GM18526 (cell line): ENCODE measurements around the gene CMIP.

ENCODE experiments used
- POLR2A ChIP-seq: IDR thresholded peaks from 3 replicates; pipeline ENCODE4 v1.6.1; 2011; ENCODE audit not compliant: insufficient read length; ENCODE audit errors: extremely low read depth

The CMIP gene

DNA sequence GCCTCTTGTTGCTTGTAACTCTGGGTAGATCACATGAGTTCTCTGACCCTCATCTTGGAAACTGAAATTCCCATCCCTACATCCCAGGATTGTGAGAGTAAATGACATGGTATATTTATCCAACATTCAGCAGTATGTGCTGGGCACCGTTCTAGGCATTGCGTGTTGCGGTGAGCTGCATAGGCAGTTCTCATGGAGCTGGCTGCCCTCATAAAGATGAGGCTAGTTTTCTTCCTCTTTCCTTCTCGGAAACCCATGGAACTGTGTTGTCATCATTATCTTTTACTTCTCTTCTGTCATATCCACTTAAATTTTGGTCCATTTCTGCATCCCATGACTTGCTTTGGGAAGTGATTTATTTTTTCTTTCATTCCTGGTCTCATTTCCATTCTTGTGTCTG is 17.2 kb downstream of the CMIP start:
- TF ChIP-seq POLR2A: no peak

DNA sequence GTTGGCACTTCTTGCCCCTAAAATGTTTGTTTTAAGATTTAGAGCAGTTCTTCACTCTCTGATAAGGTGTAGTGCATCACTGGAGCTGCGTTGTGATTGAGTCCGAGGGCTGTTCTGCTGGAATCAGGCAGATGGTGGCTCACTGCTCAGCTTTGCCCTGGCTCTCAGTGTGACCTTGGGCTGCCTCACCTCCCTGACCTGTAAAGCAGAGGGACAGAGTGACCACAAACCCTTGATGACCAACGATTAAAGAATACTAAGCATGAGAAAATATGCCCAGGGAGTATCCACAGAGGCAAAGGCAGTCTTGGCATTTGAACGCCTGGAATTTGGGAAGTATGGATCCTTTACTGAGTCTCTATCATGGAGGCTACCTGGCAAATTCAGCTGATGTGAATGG is 18.1 kb downstream of the CMIP start:
- TF ChIP-seq POLR2A: no peak

DNA sequence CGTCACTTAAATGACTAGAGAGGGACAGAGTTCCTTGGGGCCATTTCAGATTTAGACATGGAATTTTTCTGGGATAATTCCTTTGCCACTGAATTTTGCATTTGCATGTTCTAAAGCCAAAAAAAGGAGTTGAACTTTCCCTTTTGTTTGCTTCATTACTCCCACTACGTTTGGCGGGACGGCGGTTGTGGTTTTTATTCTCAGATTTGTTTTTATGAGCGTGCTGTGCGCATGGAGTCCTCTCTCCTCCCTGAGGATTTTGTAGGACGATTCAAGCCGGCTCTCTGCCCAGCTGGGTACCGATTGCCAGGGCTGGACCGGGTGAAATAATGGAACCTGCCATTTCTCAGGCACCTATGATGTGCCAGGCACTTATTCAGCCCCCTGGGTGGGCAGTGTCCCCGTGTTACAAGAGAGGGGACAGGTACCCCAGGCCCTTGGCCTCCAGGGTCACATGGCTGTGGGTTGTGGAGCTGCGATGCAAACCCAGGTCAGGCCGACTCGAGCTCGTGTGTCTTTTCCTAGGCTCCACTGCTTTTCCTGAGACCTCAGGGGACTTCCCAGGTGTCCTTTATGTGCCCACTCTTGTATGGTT is 18.8 kb downstream of the CMIP start:
- TF ChIP-seq POLR2A: no peak

DNA sequence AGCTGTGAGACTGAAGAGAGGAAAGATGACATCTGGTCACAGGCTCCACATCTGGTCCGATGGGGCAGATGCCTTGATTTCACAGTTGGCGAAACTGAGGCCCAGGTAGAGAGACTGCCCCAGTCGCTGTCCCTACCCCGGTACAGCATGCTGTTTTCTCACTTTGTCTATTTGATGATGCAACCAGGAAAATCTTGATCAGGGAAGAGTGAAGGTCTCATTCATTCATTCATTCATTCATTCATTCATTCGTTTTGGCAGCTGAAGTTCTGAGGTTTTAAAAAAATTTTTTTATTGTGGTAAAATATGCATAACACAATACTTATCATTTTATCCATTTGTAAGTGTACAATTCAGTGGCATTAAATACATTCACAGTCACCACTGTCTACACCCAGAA is 19.7 kb downstream of the CMIP start:
- no peak for TF ChIP-seq POLR2A

DNA sequence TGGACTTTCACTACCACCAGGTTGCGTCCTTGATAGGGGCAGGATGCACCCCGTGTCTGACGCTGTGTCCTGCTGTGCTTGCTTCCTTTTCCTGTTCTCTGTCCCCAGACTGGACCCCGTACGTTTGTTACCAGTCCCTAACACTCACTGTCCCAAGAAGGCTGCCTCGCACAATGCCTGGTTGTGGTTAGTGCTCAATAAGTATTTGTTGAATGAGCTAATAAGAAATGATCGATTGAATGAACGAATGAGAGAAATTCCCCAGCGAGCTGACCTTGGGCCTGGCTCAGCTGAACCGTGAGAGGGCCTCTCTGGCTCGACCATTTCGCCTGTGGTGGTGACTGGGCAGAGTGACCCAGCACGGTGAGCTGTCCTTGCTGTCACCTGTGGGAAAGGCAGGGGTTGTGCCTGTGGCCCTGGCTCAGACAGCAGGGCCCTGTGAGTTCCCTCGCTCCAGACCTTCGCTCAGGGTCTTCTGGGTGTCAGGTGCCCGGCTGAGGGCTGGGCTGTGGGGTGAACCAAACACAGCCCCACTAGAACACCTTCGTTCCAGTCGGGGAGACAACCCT is 20.9 kb downstream of the CMIP start:
- no peak for TF ChIP-seq POLR2A

DNA sequence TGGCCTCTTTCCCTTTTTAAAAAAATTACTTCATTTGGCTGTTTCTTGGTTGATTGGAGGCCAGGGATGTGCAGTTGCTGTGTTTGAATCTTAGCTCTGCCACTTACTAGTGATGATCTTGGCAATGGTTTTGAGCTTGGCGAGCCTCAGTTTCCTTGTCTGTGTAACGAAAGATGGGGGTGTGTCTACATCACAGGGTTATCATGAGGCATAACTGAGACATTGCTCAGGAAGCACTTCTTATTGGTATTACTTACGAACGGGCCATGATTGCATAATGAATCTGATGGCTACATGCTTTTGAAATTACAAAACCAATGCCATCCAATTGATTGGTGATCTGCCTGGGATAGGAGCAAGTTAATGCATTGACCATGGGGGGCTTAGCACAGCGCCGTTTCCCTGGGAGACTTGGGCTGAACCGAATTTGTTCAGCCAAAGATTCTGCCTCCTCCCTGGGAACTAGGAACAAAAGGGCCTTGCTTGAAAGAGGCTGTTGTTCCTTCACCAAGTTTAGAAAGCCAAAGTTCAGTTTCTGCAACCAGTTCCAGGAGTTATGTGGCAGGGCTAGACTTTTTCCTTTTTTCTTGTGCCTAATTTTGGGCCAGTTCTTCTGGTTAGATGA is 21.9 kb downstream of the CMIP start:
- no peak for TF ChIP-seq POLR2A

DNA sequence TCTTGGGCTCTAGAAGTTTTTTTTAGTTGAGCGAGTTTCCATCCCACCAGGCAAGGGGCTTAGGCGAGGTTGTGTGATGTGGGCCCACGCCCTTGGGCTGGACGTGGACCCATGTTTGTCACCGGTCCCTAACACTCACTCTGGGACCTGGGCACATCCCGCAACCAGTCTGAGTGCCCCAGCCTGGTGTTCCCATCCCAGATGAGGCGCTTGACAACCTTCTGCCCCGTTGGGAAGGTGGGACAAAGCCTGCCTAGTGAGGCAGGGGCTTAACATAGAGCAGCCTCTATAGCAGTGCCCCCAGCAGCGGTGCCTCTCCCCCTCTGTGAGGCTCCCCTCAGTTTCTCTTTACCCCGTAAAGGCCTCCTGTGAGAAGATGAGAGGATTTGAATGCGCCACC is 22.5 kb downstream of the CMIP start:
- no peak for TF ChIP-seq POLR2A

DNA sequence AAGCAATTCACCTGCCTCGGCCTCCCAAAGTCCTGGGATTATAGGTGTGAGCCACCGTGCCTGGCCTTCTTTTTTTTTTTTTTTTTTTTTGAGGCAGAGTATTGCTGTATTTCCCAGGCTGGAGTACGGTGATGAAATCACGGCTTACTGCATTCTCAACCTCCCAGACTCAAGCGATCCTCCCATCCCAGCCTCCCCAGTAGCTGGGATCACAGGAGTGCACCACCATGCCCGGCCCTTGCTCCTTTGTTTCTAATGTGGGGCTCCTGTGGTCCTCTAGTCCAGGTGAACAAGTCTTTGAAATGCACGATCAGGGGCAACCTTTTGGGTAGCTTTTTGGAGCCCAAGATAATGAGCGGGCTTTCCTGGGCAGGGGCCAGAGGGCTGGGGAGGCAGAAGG is 23.2 kb downstream of the CMIP start:
- TF ChIP-seq POLR2A: no peak

DNA sequence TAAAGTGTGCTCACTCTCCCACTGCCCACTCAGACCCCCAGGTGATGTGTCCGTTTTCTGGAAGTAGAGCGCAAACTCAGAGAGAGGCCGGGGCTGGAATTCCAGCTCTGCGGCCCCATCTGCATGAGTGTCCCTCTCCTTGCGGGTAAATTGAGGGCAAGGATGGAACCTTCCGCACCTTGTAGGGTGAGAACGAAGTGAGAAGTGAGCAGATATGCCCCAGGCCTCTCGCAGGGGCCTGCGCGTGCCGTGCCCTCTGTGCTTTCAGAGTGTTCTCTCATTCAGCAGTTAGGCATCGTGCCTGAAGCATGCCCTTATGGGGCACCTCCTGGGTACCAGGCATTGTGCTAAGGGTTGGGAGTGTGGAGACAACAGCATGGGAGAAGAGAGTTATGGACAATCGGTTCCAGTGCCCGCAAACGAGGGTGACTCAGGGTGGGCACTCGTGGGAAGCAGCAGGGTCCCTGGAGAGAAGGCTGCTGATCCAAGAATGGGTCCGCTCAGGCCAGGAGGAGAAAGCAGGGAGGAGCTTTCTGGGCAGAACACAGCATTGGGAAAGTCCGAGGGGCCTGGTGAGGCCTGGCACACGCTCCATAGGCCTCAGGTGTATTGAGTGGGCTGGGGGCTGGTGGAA is 23.8 kb downstream of the CMIP start:
- TF ChIP-seq POLR2A: no peak

DNA sequence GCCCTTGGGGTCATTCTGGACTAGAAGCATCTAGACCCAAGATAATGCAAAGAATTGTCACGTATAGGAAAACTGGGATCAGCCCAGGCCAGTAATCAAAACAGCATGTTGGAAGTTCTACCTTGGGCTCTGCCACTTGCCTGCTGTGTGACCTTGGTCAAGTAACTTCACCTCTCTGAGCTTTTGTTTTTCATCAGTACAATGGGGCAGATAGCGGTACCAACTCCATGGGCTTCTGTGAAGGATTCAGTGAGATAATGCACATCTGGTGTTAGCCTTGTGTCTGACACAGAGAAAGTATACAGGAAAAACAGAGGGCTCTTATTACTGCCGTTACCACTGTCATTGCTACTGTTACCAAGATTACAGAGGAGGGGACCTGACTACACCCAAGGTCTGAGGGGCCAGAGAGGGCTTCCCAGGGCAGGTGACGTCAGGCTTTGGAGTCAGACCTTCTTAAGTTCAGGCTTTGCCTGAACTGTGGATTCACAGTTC is 24.6 kb downstream of the CMIP start:
- no peak for TF ChIP-seq POLR2A

DNA sequence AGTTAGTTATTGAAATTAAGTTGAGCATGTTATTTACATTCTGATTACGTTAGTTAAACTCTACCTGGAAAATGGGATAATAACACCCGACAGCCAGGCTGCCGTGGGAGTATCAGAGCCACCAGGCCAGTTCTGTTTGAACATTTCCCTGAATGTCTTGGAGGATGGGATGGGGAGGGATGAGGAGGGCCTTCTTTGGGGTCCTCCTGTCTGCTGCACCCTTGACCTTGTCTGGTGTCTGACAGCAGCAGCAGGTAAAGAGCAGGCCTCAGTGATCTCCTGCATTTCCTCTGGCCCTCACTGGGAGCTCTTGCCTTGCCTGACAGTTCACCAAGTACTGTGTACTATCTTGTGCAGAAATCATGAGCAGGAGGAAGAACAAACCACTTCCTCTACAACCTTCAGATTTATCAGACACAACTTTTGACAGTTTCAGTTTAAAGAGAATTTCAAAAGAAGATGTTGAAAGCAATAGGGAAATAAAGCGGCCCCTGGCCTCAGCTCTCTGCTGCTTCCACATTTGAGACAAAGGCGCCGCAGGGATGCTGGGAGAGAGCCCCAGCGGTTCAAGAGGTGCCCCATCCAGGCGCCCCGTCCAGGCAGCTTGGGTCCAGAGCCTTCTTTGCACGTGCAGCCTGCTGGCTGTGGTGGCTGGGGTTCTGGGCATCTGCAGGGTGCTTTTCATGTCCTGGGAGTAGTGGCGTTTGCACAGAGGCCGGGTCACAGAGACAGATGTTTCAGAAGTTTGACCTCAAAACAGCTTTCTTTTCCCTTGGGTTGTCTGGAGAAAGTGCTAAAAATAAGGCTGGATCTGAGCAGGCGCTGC is 25.3 kb downstream of the CMIP start:
- no peak for TF ChIP-seq POLR2A

DNA sequence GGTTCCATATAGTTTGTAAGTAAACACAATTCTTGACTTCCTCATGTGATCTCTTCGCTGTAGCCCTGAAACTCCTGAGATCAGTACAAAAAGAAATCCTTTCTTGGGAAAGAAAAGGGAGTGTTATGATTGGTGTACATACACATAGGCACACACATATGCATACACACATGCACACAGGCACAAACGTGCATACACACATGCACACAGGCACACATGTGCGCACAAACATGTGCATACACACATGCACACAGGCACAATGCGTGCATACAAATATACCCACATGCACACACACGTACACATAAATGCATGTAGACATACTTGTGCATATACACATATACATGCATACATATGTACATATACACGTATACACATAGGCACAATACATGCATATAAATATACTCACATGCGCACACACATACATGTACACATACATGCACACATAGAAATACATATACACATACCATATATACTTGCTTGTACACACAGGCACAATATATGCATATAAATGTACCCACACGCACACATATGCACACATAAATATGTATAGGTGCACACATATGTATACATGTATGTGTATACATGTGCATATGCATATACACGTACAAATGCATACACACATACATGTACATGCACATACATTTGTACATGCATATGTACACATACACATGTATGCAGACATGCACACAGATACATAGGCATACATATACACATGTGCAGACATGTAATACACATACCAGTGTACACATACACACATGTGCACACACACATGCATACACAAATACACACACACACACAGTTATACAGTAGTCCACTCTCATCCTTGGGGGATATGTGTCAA is 26.4 kb downstream of the CMIP start:
- no peak for TF ChIP-seq POLR2A

DNA sequence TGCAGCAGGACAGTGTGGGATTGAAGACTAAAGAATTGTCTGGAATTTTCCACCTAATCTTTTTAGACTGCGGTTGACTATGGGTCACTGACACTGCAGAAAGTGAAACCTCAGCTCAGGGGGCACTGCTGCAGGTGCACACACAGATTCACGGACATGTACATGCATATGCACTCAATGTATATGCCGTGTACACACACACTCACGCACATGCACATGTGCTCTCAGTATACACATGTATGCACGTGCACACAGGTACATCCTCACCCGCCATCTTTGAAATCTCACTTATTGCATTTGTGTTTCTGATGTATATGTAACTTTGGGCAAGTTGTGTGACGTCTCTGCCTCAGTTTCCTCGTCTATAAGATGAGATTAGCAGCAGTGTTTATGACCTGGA is 27.3 kb downstream of the CMIP start:
- no peak for TF ChIP-seq POLR2A

DNA sequence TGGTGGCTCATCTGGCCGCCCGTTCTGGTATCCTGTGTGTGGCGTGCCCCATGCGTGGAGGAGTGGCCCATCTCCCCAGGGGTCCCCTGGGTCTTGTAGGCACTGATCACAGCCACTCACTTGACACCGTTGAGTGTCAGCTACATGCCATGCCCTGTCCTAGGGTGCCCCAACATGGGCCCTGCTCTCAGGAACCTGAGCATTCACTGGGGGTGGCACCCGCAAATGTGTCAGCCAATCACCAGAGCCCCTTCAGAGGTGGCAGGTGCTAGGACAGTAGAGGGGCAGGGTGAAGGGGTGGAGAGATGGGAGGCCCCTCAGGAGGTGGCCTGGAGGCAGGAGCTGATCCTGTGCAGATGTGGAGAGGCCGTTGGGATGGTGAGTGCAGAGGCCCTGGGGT is 27.8 kb downstream of the CMIP start:
- no peak for TF ChIP-seq POLR2A

DNA sequence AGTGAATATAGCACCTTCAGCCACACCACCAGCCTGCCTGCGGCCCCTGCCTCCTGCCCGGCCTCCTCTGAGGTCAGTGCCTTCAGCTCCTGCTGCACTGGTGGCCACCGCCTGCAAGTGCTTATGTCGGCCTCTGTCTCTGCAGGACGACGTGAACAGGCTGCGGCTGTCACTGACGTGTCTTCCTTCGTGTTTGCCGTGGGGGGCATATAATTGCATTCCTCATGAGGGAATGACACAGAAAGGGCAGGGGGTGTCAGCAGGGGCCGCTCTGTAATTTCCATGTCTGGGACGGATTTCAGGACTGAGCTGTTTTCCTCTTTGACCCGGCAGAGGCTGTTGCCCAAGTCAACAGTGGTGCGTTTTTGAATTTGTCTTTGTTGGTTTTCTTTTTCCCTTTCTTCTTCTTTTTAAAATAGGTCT is 28.5 kb downstream of the CMIP start:
- TF ChIP-seq POLR2A: no peak
